Measurements from ENCODE around the gene KRTAP5-11. TPM values are rescaled to one million over a fixed set of nuclear protein-coding genes. Genes with fewer than 3 reads are reported as not detected.
A peak's percentile ranks its signal among the peaks of the same experiment; 100 is the strongest.
"Not testable (repeated sequence)": the region's sequence is repeated elsewhere in the genome, so short reads cannot be mapped to it uniquely, and the experiment has no call there.

KRTAP5-11 gene
- total RNA-seq, 1 donor, result not detected

DNA sequence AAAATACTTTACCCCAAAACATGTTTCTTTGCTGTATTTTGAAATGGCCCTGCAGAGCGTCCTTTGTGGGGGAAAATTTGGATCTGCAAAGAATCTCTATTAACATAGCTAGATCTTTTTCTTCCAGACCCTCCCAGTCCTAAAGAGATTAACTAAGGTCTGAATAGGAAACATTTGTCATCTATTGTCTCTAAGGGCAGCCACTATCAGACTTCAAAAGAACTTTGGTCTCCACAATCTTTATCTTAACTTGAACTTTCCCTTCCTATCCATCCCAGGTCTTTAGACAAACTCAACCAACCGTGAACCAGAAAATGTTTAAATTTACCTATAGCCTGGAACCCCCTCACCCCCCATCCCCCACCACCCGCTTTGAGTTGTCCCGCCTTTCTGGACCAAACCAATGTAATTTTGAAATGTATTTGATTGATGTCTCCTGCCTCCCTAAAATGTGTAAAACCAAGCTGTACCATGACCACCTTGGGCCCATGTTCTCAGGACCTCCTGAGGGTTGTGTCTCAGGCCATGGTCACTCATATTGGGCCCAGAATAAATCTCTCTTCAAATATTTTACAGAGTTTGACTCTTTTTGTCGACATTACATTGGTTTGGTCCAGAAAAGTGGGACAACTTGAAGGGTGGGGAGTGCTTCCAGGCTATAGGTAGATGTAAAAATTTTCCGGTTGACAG lies 38.0 kb downstream of the KRTAP5-11 start:
- H3K4me3 ChIP-seq (ENCODE audit: low read depth, low read length), result no peak overlapping the region
- no peak for DNase-seq (ENCODE audit: low read depth)
- TF ChIP-seq, protein P1, sequence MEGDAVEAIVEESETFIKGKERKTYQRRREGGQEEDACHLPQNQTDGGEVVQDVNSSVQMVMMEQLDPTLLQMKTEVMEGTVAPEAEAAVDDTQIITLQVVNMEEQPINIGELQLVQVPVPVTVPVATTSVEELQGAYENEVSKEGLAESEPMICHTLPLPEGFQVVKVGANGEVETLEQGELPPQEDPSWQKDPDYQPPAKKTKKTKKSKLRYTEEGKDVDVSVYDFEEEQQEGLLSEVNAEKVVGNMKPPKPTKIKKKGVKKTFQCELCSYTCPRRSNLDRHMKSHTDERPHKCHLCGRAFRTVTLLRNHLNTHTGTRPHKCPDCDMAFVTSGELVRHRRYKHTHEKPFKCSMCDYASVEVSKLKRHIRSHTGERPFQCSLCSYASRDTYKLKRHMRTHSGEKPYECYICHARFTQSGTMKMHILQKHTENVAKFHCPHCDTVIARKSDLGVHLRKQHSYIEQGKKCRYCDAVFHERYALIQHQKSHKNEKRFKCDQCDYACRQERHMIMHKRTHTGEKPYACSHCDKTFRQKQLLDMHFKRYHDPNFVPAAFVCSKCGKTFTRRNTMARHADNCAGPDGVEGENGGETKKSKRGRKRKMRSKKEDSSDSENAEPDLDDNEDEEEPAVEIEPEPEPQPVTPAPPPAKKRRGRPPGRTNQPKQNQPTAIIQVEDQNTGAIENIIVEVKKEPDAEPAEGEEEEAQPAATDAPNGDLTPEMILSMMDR (IDR thresholded peaks at IDR 0.05; ENCODE audit: insufficient read depth, low read length), result no peak

DNA sequence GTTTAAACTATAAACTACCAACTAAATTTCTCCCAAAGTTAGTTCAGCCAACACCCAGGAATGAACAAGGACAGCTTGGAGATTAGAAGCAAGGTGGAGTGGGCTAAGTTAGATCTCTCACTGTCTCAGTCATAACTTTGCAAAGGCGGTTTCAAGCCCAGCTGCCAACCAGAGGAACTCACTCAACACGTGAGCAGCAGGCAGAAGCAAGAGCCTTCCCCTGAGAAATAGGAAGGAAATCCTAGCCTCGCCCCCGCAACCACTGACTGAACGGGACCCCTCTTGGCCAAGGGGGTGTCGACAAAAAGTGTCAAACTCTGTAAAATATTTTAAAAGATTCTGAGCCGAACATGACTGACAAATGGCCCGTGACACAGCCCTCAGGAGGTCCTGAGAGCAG lies 38.8 kb downstream of the KRTAP5-11 start:
- TF ChIP-seq, protein P1 (IDR thresholded peaks at IDR 0.05; ENCODE audit: insufficient read depth, low read length), result no peak
- no peak overlapping the region for H3K4me3 ChIP-seq (ENCODE audit: low read depth, low read length)
- DNase-seq (ENCODE audit: low read depth), result no peak

DNA sequence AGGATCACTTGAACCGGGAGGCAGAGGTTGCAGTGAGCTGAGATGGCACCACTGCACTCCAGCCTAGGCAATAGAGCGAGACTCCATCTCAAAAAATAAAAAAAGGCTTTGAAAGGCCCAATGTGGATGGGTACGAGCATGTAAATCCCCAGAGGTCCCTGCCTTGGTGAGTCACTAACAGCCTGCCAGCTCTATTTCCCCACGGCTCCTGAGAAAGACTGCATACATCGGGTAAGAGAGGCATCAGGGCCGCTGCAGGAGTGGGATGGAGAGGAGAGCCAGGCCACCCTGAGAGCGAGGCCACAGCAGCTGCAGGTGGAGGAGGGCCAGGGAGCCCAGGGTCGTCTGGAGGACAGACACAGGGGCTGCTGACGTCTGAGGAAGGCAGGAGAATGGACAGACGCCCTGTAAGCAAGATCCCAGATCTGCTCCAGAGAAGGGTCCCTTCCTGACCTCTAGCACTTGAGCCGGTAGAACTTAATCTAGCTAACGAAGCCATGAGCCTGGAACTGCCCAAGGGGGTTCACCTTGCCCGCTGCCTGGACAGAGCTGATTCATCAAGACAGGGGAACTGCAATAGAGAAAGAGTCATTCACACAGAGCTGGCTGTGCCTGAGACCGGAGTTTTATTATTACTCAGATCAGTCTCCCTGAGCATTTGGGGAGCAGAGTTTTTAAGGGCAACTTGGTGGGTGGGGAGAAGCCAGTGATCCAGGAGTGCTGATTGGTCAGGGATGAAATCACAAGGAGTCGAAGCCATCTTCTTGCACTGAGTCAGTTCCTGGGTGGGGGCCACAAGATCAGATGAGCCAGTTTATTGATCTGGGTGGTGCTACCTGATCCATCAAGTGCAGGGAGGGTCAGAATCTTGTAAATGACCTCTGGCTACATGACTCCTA lies 39.5 kb downstream of the KRTAP5-11 start:
- no peak overlapping the region for H3K4me3 ChIP-seq (ENCODE audit: low read depth, low read length)
- peak; percentile 3 for DNase-seq (ENCODE audit: low read depth)
- TF ChIP-seq, protein P1 (IDR thresholded peaks at IDR 0.05; ENCODE audit: insufficient read depth, low read length), result no peak

DNA sequence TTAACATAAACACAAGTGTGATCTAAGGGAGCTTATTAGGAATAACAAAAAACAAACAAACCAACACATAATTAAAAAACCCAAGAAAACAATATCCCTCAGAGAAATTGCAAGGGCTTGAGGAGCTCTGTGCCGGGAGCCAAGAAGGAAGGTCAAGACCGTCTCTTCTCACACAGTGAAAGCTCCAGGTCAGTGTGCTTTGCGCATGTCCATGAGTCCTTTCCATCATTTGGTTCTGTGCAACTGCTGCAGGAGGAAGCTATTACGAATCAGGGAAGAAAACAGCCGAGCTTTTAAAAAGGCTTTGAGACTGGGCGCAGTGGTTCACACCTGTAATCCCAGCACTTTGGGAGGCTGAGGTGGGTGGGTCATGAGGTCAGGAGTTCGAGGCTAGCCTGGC lies 40.3 kb downstream of the KRTAP5-11 start:
- DNase-seq (ENCODE audit: low read depth), result no peak
- H3K4me3 ChIP-seq (ENCODE audit: low read depth, low read length), result no peak overlapping the region

DNA sequence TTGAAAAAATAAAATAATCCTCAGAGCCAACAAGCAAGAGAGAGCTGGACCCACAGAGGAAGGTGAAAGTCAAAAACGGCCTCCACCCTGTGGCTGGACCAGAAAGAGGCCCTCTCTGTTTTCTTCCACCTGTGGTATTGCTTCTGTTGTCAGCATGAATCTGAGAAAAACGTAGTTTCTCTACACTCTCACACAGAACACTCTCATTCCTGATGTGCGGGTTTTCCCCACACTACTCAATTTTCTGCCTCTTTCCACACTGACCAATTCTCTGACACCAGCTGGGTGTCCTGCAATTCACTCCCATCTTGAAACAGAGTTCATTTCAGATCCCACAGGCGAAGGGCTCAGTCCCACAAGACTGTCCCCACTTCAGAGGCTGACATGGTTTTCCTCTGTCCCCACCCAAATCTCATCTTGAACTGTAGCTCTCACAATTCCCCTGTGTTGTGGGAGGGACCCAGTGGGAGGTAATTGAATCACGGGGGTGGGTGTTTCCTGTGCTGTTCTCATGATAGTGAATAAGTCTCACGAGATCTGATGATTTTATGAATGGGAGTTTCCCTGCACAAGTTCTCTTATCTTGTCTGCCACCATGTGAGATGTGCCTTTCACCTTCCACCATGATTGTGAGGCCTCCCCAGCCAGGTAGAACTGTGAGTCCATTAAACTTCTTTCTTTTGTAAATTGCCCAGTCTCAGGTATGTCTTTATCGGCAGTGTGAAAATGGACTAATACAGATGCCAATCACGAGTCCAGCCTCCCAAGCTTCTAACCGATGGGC lies 42.0 kb downstream of the KRTAP5-11 start:
- not testable (repeated sequence) for H3K4me3 ChIP-seq (ENCODE audit: low read depth, low read length); DNase-seq (ENCODE audit: low read depth)

More for the DNA sequence above, 40.3 kb downstream of the KRTAP5-11 start:
- TF ChIP-seq, protein P1 (IDR thresholded peaks at IDR 0.05; ENCODE audit: insufficient read depth, low read length), result no peak

DNA sequence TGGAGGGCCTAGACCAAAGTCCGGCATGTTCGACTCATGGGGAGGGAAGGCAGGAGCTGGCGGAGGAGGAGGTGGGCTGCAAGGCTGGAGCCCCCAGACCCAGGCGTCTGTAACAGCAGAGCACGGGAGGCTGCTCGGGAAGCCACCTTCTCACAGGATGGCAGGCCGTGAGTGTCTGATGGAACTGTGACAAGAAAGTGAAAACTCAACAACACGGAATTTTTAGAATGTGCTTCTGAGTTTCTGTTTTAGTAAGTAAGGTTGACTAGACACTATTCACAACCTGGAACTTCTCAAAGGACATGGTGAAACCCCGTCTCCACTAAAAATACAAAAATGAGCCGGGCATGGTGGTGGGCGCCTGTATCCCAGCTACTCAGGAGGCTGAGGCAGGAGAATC lies 42.7 kb downstream of the KRTAP5-11 start:
- H3K4me3 ChIP-seq (ENCODE audit: low read depth, low read length); DNase-seq (ENCODE audit: low read depth): not testable (repeated sequence)

DNA sequence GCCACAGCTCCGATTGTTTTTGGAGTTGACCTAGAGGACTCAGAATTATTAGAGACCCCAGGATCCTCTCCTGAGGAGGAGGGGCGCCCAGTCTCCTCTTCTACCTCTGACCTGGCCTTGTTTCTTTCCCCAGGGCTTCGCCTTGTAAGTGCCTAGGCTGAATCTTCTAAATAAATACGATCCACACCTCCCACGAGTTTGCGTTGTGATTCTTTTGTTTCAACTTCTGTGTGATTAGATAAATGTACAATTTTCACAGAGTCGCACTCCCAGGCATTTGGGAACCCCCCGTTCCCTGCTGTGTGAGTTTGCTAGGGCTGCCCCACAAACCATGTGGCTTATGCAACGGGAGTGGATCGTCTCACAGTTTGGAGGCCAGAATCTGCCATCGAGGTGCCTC lies 43.7 kb downstream of the KRTAP5-11 start:
- TF ChIP-seq, protein P1 (IDR thresholded peaks at IDR 0.05; ENCODE audit: insufficient read depth, low read length), result no peak
- no peak for DNase-seq (ENCODE audit: low read depth)
- H3K4me3 ChIP-seq (ENCODE audit: low read depth, low read length), result no peak overlapping the region
